Progenitor cell of endocrine pancreas (in vitro differentiated cells): ENCODE results near the gene HK1. TPM values are rescaled to one million over a fixed set of nuclear protein-coding genes. Genes with fewer than 3 reads are reported as not detected.
A peak's percentile ranks its signal among the peaks of the same experiment; 100 is the strongest.

Source experiments
- DNase-seq: peaks from one replicate; pipeline ENCODE4 v3.0.0; 2021; ENCODE audit warnings: low spot score; ENCODE audit not compliant: unreplicated experiment
- H3K27ac Mint-ChIP-seq: 2 replicates; pipeline ENCODE4 v1.8.0; 2021; ENCODE audit warnings: mild to moderate bottlenecking, moderate library complexity, mixed read lengths
- H3K27me3 Mint-ChIP-seq: 2 replicates; pipeline ENCODE4 v1.8.0; 2021; ENCODE audit warnings: mixed read lengths
- H3K36me3 Mint-ChIP-seq: 2 replicates; pipeline ENCODE4 v1.8.0; 2022; ENCODE audit warnings: mixed read lengths; ENCODE audit not compliant: insufficient read depth
- H3K4me1 Mint-ChIP-seq: 2 replicates; pipeline ENCODE4 v1.8.0; 2021; ENCODE audit warnings: low read depth, mixed read lengths
- H3K4me3 Mint-ChIP-seq: 2 replicates; pipeline ENCODE4 v1.8.0; 2021; ENCODE audit warnings: low read depth, mild to moderate bottlenecking, moderate library complexity, mixed read lengths
- H3K9me3 Mint-ChIP-seq: 2 replicates; pipeline ENCODE4 v1.8.0; 2021; ENCODE audit warnings: low read depth, mixed read lengths
- CTCF ChIP-seq: fragments of 200-600 bp; sonication (generic); IDR thresholded peaks from one replicate; pipeline ENCODE4 v1.5.0; 2021; ENCODE audit warnings: antibody characterized with exemption, mild to moderate bottlenecking; ENCODE audit not compliant: unreplicated experiment
- total RNA-seq: library from RNA; stranded (reverse); gene quantifications from 2 replicates; pipeline ENCODE4 v1.2.1, GENCODE V29; 2021

HK1 gene
- total RNA-seq, 1 donor from 2014 or later: 32.5 TPM

GRCh38 chr10:69413221-69413865 is 135.0 kb downstream of the HK1 start:
- TF ChIP-seq CTCF: peak; percentile 65
- peaks cover 23% of the 10 kb centered on the region for H3K27me3 Mint-ChIP-seq
- peaks cover 10% of the 10 kb centered on the region for H3K4me1 Mint-ChIP-seq
- no peak overlapping the region for H3K27ac Mint-ChIP-seq
- H3K36me3 Mint-ChIP-seq: no peaks in the 10 kb centered on the region
- H3K4me3 Mint-ChIP-seq: no peak overlapping the region
- H3K9me3 Mint-ChIP-seq: no peaks in the 10 kb centered on the region
- no peak for DNase-seq

- Mint-ChIP-seq H3K4me1 (peaks cover 11% of the 10 kb centered on the region), H3K9me3 (no peaks in the 10 kb centered on the region), H3K4me3 (no peak overlapping the region)
Measured at GRCh38 chr10:69414036-69415018, 136.0 kb downstream of the HK1 start.

GRCh38 chr10:69415049-69415448 is 136.8 kb downstream of the HK1 start:
- no peak for DNase-seq
- H3K36me3 Mint-ChIP-seq: no peaks in the 10 kb centered on the region
- H3K4me3 Mint-ChIP-seq: no peak overlapping the region
- peaks cover 24% of the 10 kb centered on the region for H3K27me3 Mint-ChIP-seq
- peaks cover 11% of the 10 kb centered on the region for H3K4me1 Mint-ChIP-seq
- H3K9me3 Mint-ChIP-seq: no peaks in the 10 kb centered on the region
- TF ChIP-seq CTCF: no peak
- no peak overlapping the region for H3K27ac Mint-ChIP-seq

More at GRCh38 chr10:69414036-69415018, 136.0 kb downstream of the HK1 start:
- no peak for TF ChIP-seq CTCF
- no peak for DNase-seq
- H3K27me3 Mint-ChIP-seq: peaks cover 22% of the 10 kb centered on the region
- no peak overlapping the region for H3K27ac Mint-ChIP-seq
- H3K36me3 Mint-ChIP-seq: no peaks in the 10 kb centered on the region

GRCh38 chr10:69415951-69416350 is 137.7 kb downstream of the HK1 start:
- peaks cover 11% of the 10 kb centered on the region for H3K4me1 Mint-ChIP-seq
- peaks cover 21% of the 10 kb centered on the region for H3K27me3 Mint-ChIP-seq
- H3K27ac Mint-ChIP-seq: no peak overlapping the region
- no peak for DNase-seq
- H3K4me3 Mint-ChIP-seq: no peak overlapping the region
- TF ChIP-seq CTCF: no peak
- H3K36me3 Mint-ChIP-seq: no peaks in the 10 kb centered on the region
- H3K9me3 Mint-ChIP-seq: no peaks in the 10 kb centered on the region

- DNase-seq: no peak
- H3K27ac Mint-ChIP-seq: no peak within 1 kb of the TSS
- TF ChIP-seq CTCF: no peak
- H3K4me3 Mint-ChIP-seq: no peak within 1 kb of the TSS
- no peaks in the 10 kb centered on the region for H3K9me3 Mint-ChIP-seq
- peaks cover 12% of the 10 kb centered on the region for H3K4me1 Mint-ChIP-seq
- H3K36me3 Mint-ChIP-seq: no peaks in the 10 kb centered on the region
- peaks cover 16% of the 10 kb centered on the region for H3K27me3 Mint-ChIP-seq
Measured at GRCh38 chr10:69416695-69417094, 138.4 kb downstream of the HK1 start, which contains the start of gene TACR2. Gene TACR2 (minus strand): TSS chr10:69416918. CDS start chr10:69416323, 595 bp downstream.
